IMR-90 (cell line): ENCODE results near the gene RSF1. TPM values are rescaled to one million over a fixed set of nuclear protein-coding genes. Genes with fewer than 3 reads are reported as not detected.

Experiments
- ATAC-seq: fragments of 200-7000 bp; cut with Tn5 transposase; 2 replicates; pipeline ENCODE4 v1.9.1; 2020; ENCODE audit warnings: low read depth, mild to moderate bottlenecking, moderate library complexity
- BruUV-seq: library from RNA; stranded (reverse); fragments of 400-500 nt; replicated peaks from 2 replicates; lab custom pipeline; 2021; lab: Mats Ljungman, UMichigan
- CTCF ChIA-PET: fragments of 300-600 bp; formaldehyde crosslinking; extraction: SDS; loops from one replicate; lab custom pipeline; 2021; ENCODE audit warnings: antibody characterized with exemption; lab: Yijun Ruan, JAX
- POLR2A ChIA-PET: fragments of 300-600 bp; sonication (Branson Sonifier 250); formaldehyde crosslinking; loops from one replicate; lab custom pipeline; 2022; ENCODE audit warnings: antibody characterized with exemption; ENCODE audit not compliant: unreplicated experiment; lab: Charles Lee
- DNase-seq: peaks from one replicate; pipeline ENCODE4 v3.0.0; 2013
- H2AFZ ChIP-seq: replicated peaks from 2 replicates; pipeline ENCODE3; 2013; ENCODE audit warnings: low read length, mild to moderate bottlenecking; ENCODE audit not compliant: poor library complexity
- H2AK5ac ChIP-seq: 2 replicates; pipeline ENCODE4 v1.6.1; 2013; ENCODE audit warnings: low read depth, low read length, inconsistent platforms
- H2AK9ac ChIP-seq: replicated peaks from 2 replicates; pipeline ENCODE3; 2013; ENCODE audit warnings: mild to moderate bottlenecking, low read depth, low read length, moderate library complexity; ENCODE audit not compliant: poor library complexity
- H2BK120ac ChIP-seq: 2 replicates; pipeline ENCODE4 v1.6.1; 2013; ENCODE audit warnings: low read depth, low read length, inconsistent platforms
- H2BK15ac ChIP-seq: 3 replicates; pipeline ENCODE4 v1.6.1; 2013; ENCODE audit warnings: low read depth, low read length, inconsistent platforms
- H2BK20ac ChIP-seq: 2 replicates; pipeline ENCODE4 v1.6.1; 2013; ENCODE audit warnings: low read depth, mild to moderate bottlenecking, inconsistent platforms, low read length, moderate library complexity
- H2BK5ac ChIP-seq: 2 replicates; pipeline ENCODE4 v1.6.1; 2013; ENCODE audit warnings: mild to moderate bottlenecking, low read depth, low read length, inconsistent platforms; ENCODE audit not compliant: poor library complexity, severe bottlenecking
- H3K14ac ChIP-seq: replicated peaks from 2 replicates; pipeline ENCODE4 v1.6.1; 2013; ENCODE audit warnings: low read depth, low read length, inconsistent platforms
- H3K18ac ChIP-seq: 2 replicates; pipeline ENCODE4 v1.6.1; 2013; ENCODE audit warnings: low read depth, low read length, control low read depth
- H3K23ac ChIP-seq: 2 replicates; pipeline ENCODE4 v1.6.1; 2013; ENCODE audit warnings: low read depth, low read length, inconsistent platforms
- H3K27ac ChIP-seq: 2 replicates; pipeline ENCODE4 v1.5.1; 2013; ENCODE audit warnings: mild to moderate bottlenecking, control low read depth, low read length; ENCODE audit not compliant: insufficient read depth
- H3K27me3 ChIP-seq: 2 replicates; pipeline ENCODE4 v1.6.1; 2013; ENCODE audit warnings: low read length; ENCODE audit not compliant: control insufficient read depth, insufficient read depth
- H3K36me3 ChIP-seq: 2 replicates; pipeline ENCODE4 v1.6.1; 2013; ENCODE audit warnings: low read length, mixed read lengths; ENCODE audit not compliant: control insufficient read depth, insufficient read depth
- H3K4ac ChIP-seq: 2 replicates; pipeline ENCODE4 v1.6.1; 2013; ENCODE audit warnings: low read depth, low read length, inconsistent platforms
- H3K4me1 ChIP-seq: 2 replicates; pipeline ENCODE4 v1.6.1; 2013; ENCODE audit warnings: low read length, mixed read lengths; ENCODE audit not compliant: control insufficient read depth, insufficient read depth
- H3K4me2 ChIP-seq: 2 replicates; pipeline ENCODE4 v1.6.1; 2013; ENCODE audit warnings: low read depth, mild to moderate bottlenecking, control low read depth, low read length, moderate library complexity
- H3K4me3 ChIP-seq: 2 replicates; pipeline ENCODE4 v1.5.1; 2013; ENCODE audit warnings: low read depth, mild to moderate bottlenecking, control low read depth, low read length, moderate library complexity; ENCODE audit not compliant: insufficient read depth
- H3K56ac ChIP-seq: 2 replicates; pipeline ENCODE4 v1.6.1; 2013; ENCODE audit warnings: low read length, inconsistent platforms; ENCODE audit not compliant: insufficient read depth; ENCODE audit errors: extremely low read depth
- H3K79me1 ChIP-seq, 2 experiments: 2 replicates each; pipeline ENCODE4 v1.6.1; 2013; ENCODE audit warnings: low read length in 2 of 2, inconsistent platforms in 1 of 2, low read depth in 1 of 2
- H3K9ac ChIP-seq: 2 replicates; pipeline ENCODE4 v1.6.1; 2013; ENCODE audit warnings: low read depth, low read length, control low read depth
- H3K9me1 ChIP-seq: 2 replicates; pipeline ENCODE4 v1.6.1; 2013; ENCODE audit warnings: low read length, inconsistent platforms; ENCODE audit not compliant: insufficient read depth
- H3K9me3 ChIP-seq: 2 replicates; pipeline ENCODE4 v1.6.1; 2013; ENCODE audit warnings: low read length; ENCODE audit not compliant: control insufficient read depth, insufficient read depth
- H4K20me1 ChIP-seq: 2 replicates; pipeline ENCODE4 v1.6.1; 2013; ENCODE audit warnings: low read length, inconsistent platforms; ENCODE audit not compliant: insufficient read depth
- H4K5ac ChIP-seq: 2 replicates; pipeline ENCODE4 v1.6.1; 2013; ENCODE audit warnings: mild to moderate bottlenecking, low read depth, low read length, control low read depth
- H4K8ac ChIP-seq, 2 experiments: 2 replicates each; pipeline ENCODE4 v1.6.1; 2013; ENCODE audit warnings: low read depth in 2 of 2, low read length in 2 of 2, control low read depth in 1 of 2, inconsistent platforms in 1 of 2
- H4K91ac ChIP-seq: 2 replicates; pipeline ENCODE4 v1.6.1; 2013; ENCODE audit warnings: low read depth, low read length, inconsistent platforms; ENCODE audit not compliant: insufficient read depth
- FOS ChIP-seq: fragments of 150-350 bp; IDR thresholded peaks from 2 replicates; pipeline ENCODE4 v1.6.1; 2016; ENCODE audit warnings: low read depth, low read length
- USF2 ChIP-seq: fragments of 150-350 bp; IDR thresholded peaks from 2 replicates; pipeline ENCODE4 v1.6.1; 2017; ENCODE audit warnings: mild to moderate bottlenecking, antibody characterized with exemption, low read length, low read depth
- WGBS, 2 experiments: methylation state at CpG; one replicate each; pipeline versions ENCODE4 v1.1.5 to v1.1.7; 2013; ENCODE audit warnings: missing lambda C conversion rate in 2 of 2; ENCODE audit not compliant: insufficient read length in 1 of 2; ENCODE audit errors: extremely low coverage in 2 of 2; 5-methylcytosine and 5-hydroxymethylcytosine counted together
- dilution Hi-C: fragments of 300-500 bp; cut with HindIII; formaldehyde crosslinking; loops from one replicate; pipeline ENCODE4 v1.14.3; 2018; ENCODE audit warnings: low sequenced_read_pairs; ENCODE audit not compliant: unreplicated experiment
- in situ Hi-C: fragments of 300-500 bp; cut with MboI; formaldehyde crosslinking; loops from 3 replicates; pipeline ENCODE4 v1.14.3; 2019; ENCODE audit warnings: low sequenced_read_pairs, inconsistent platforms, mixed read lengths
- intact Hi-C: fragments of 100-400 bp; cut with micrococcal nuclease; formaldehyde crosslinking; loops from 2 replicates; pipeline ENCODE4 v1.10.0; 2022
- polyA plus RNA-seq, 3 experiments: library from polyadenylated mRNA; depleted of rRNA; stranded (reverse); fragments of >200 nt; gene quantifications; 2 replicates each; pipeline ENCODE4 v1.2.3, GENCODE V29; 2012; ENCODE audit warnings: low replicate concordance in 1 of 3
- total RNA-seq: library from RNA; depleted of rRNA; stranded (reverse); fragments of >200 nt; gene quantifications from 2 replicates; pipeline ENCODE4 v1.2.3, GENCODE V29; 2012

RSF1 gene
- total and polyA plus RNA-seq, 2 of the 4 experiments (the other 2 are of a cell fraction) = 13.9 to 18.5 TPM

DNA sequence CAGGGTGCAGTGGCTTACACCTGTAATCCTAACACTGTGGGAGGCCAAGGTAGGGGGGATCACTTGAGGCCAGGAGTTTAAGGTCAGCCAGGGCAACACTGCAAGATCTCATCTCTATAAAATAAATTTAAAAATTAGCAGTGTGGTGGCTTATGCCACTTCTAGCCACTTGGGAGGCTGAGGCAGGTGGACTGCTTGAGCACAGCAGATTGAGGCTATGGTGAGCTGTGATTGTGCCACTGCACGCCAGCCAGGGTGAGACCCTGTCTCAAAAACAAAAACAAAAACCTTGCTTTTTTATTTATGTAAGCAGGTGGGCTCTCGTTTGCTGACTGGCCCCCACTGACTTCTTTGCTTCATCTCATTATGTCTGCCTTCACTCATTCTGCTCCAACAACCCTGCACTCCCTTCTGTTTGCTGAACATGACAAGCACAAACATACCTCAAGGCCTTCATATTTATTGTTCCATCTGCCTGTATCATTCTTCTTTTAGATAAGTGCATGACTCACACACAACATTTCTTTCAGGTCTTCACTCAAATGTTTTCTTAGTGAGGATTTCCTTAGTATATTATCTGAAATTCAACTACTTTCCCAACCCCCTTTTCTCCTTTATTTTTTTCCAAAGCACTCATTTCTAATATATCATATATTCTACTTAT, 150.5 kb downstream of the RSF1 start:
- Histone ChIP-seq H4K20me1 (peaks cover 6% of the 10 kb centered on the region; the same call in 1 of the 2 replicates), H3K79me1 (peaks cover 3 to 24% of the 10 kb centered on the region in 2 experiments; a peak in 3 of 4 replicates), H3K4ac (no peak overlapping the region; the same call in 1 of the 2 replicates), H4K5ac (no peak overlapping the region), H4K91ac (no peak overlapping the region; the same call in 1 of the 2 replicates), H3K14ac (no peak overlapping the region), H2BK15ac (no peak overlapping the region), H3K23ac (no peak overlapping the region), H3K56ac (no peak overlapping the region), H2AK9ac (no peak overlapping the region), H3K27ac (no peak overlapping the region), H3K4me1 (peaks cover 7% of the 10 kb centered on the region), H3K9me3 (no peaks in the 10 kb centered on the region), H3K18ac (peak overlapping the region; percentile 39; the same call in 1 of the 2 replicates), H2BK5ac (peak overlapping the region; percentile 16), H3K9me1 (peaks cover 5% of the 10 kb centered on the region), H3K9ac (no peak overlapping the region), H2BK120ac (peak overlapping the region; percentile 51; the same call in 1 of the 2 replicates), H3K27me3 (no peaks in the 10 kb centered on the region), H3K4me2 (peak overlapping the region; percentile 0; the same call in 1 of the 2 replicates), H2AK5ac (peak overlapping the region; percentile 45; the same call in 1 of the 2 replicates), H4K8ac (no peak overlapping the region), H3K36me3 (peaks cover 24% of the 10 kb centered on the region), H3K4me3 (no peak overlapping the region), H2AFZ (no peak overlapping the region), H2BK20ac (no peak overlapping the region)
- WGBS, 2 experiments = 63% methylated on average over 1 of the region's 2 CpGs; no CpG with 5 or more reads in 1 of the 2 experiments
- BruUV-seq = no TSS peak
- POLR2A ChIA-PET = no interaction called here
- dilution Hi-C loops (no loop called here), in situ Hi-C loops (no loop called here), intact Hi-C loops (no loop called here)
- no peak for TF ChIP-seq USF2
- peak; percentile 59; the same call in 1 of the 2 replicates for TF ChIP-seq FOS
- CTCF ChIA-PET = interaction anchor here (1.0 kb wide), 1 partner anchor 51 kb away, joined by 3 read pairs; no protein-coding TSS in a partner anchor
- ATAC-seq (no peak), DNase-seq (peak; percentile 68)
